ENCODE measurements around the gene DARS1. TPM values are rescaled to one million over a fixed set of nuclear protein-coding genes. Genes with fewer than 3 reads are reported as not detected.

DARS1 gene
- total and polyA plus RNA-seq, 2 donors (not counting 1 experiment from before 2014, with no cell fraction given), result 36.7 to 88.3 TPM

GRCh38 chr2:135875491-135876065 lies 109.8 kb downstream of the DARS1 start:
- ChIA-PET POLR2A (interaction anchor here (0.5 to 0.6 kb wide), 2 partner anchors 365 to 370 kb away, joined by 4 to 9 read pairs; no protein-coding TSS in a partner anchor), CTCF (interaction anchor here (1.4 kb wide), 1 partner anchor 39 kb away, joined by 3 read pairs; no protein-coding TSS in a partner anchor)
- Histone ChIP-seq H3K9me3 (ENCODE audit: control extremely low read depth in 1 of 3, control insufficient read depth in 2 of 3, insufficient read depth in 1 of 3, low read length in 2 of 3) (no peaks in the 10 kb centered on the region), H3K4me1 (ENCODE audit: control insufficient read depth in 2 of 2, insufficient read depth in 2 of 2, low read length in 2 of 2) (peaks cover 8 to 23% of the 10 kb centered on the region in 2 donors), H4K20me1 (ENCODE audit: control insufficient read depth, insufficient read depth, low read length, poor library complexity, severe bottlenecking) (no peaks in the 10 kb centered on the region), H3K9ac (ENCODE audit: low read length) (peak overlapping the region; percentile 84), H2AFZ (ENCODE audit: insufficient read depth, low read depth, low read length, poor library complexity, severe bottlenecking) (peak overlapping the region; percentile 90), H3K36me3 (replicated peaks in 1 of 2; ENCODE audit: control extremely low read depth in 1 of 2, control insufficient read depth in 1 of 2, extremely low read depth in 1 of 2, insufficient read depth in 2 of 2, low read length in 1 of 2) (peaks cover 0 to 3% of the 10 kb centered on the region in 2 experiments), H3K27ac (ENCODE audit: low read length in 2 of 2) (peak overlapping the region; percentile 69 to 79), H3K4me3 (ENCODE audit: control extremely low read depth in 1 of 5, extremely low read depth in 1 of 5, insufficient read depth in 1 of 5, low read depth in 2 of 5, low read length in 4 of 5) (peak overlapping the region; percentile 21 to 80 (median 68)), H3K27me3 (replicated peaks in 1 of 4; ENCODE audit: control extremely low read depth in 1 of 4, control insufficient read depth in 3 of 4, insufficient read depth in 4 of 4, low read length in 3 of 4) (no peaks in the 10 kb centered on the region), H3K79me2 (ENCODE audit: control insufficient read depth, insufficient read depth, low read length) (no peaks in the 10 kb centered on the region), H3K4me2 (replicated peaks; ENCODE audit: low read depth, low read length, poor library complexity, severe bottlenecking) (peak overlapping the region; percentile 94)
- DNase-seq (peak; percentile 83), ATAC-seq (ENCODE audit: low read depth) (peak; percentile 72)
- Mint-ChIP-seq H3K27me3 (no peaks in the 10 kb centered on the region), H3K4me1 (peaks cover 24% of the 10 kb centered on the region), H3K27ac (peak overlapping the region; percentile 94), H3K9me3 (ENCODE audit: insufficient read depth) (no peaks in the 10 kb centered on the region), H3K4me3 (peak overlapping the region; percentile 95)
- intact Hi-C loops (cut with micrococcal nuclease), result loop anchor here (1.0 to 2.0 kb wide), 5 partner anchors 41 to 823 kb away; partner anchors contain the start of genes R3HDM1, RAB3GAP1, UBXN4 and ZRANB3
- TF ChIP-seq CTCF (IDR thresholded peaks at IDR 0.05) (no peak), EZH2 (IDR thresholded peaks at IDR 0.05; ENCODE audit: borderline replicate concordance, insufficient read depth, low read depth, low read length, poor library complexity, severe bottlenecking) (no peak)
- WGBS (ENCODE audit: insufficient coverage), result 1% methylated on average over 26 of the region's 26 CpGs

GRCh38 chr2:135874777-135875365 lies 110.6 kb downstream of the DARS1 start:
- CTCF ChIA-PET, result interaction anchor here (1.4 kb wide), 1 partner anchor 40 kb away, joined by 3 read pairs; no protein-coding TSS in a partner anchor
- DNase-seq, result peak; percentile 13
- H3K27ac ChIP-seq (ENCODE audit: low read length in 2 of 2), result no peak overlapping the region

More at GRCh38 chr2:135874777-135875365, 110.6 kb downstream of the DARS1 start:
- intact Hi-C loops (cut with micrococcal nuclease), result loop anchor here (1.0 kb wide), 1 partner anchor 344 kb away; the partner anchor contains the start of genes R3HDM1 and ZRANB3
- no peaks in the 10 kb centered on the region for H3K9me3 Mint-ChIP-seq (ENCODE audit: insufficient read depth)
- no peak for ATAC-seq (ENCODE audit: low read depth)
- H3K36me3 ChIP-seq (replicated peaks in 1 of 2; ENCODE audit: control extremely low read depth in 1 of 2, control insufficient read depth in 1 of 2, extremely low read depth in 1 of 2, insufficient read depth in 2 of 2, low read length in 1 of 2), result peaks cover 0 to 3% of the 10 kb centered on the region in 2 experiments
- H3K9me3 ChIP-seq (ENCODE audit: control extremely low read depth in 1 of 3, control insufficient read depth in 2 of 3, insufficient read depth in 1 of 3, low read length in 2 of 3), result no peaks in the 10 kb centered on the region
- peak overlapping the region in 1 of 5 experiments; percentile 77 for H3K4me3 ChIP-seq (ENCODE audit: control extremely low read depth in 1 of 5, extremely low read depth in 1 of 5, insufficient read depth in 1 of 5, low read depth in 2 of 5, low read length in 4 of 5)
- TF ChIP-seq CTCF (IDR thresholded peaks at IDR 0.05) (no peak), EZH2 (IDR thresholded peaks at IDR 0.05; ENCODE audit: borderline replicate concordance, insufficient read depth, low read depth, low read length, poor library complexity, severe bottlenecking) (no peak)
- no peaks in the 10 kb centered on the region for H3K27me3 Mint-ChIP-seq
- POLR2A ChIA-PET, result interaction anchor here (0.5 kb wide), 1 partner anchor 371 kb away, joined by 9 read pairs; no protein-coding TSS in a partner anchor
- peaks cover 24% of the 10 kb centered on the region for H3K4me1 Mint-ChIP-seq
- peak overlapping the region; percentile 94 for H3K4me2 ChIP-seq (replicated peaks; ENCODE audit: low read depth, low read length, poor library complexity, severe bottlenecking)
- no peak overlapping the region for H3K9ac ChIP-seq (ENCODE audit: low read length)
- no peaks in the 10 kb centered on the region for H3K27me3 ChIP-seq (replicated peaks in 1 of 4; ENCODE audit: control extremely low read depth in 1 of 4, control insufficient read depth in 3 of 4, insufficient read depth in 4 of 4, low read length in 3 of 4)
- 82% methylated on average over 7 of the region's 19 CpGs for WGBS (ENCODE audit: insufficient coverage)
- H3K4me1 ChIP-seq (ENCODE audit: control insufficient read depth in 2 of 2, insufficient read depth in 2 of 2, low read length in 2 of 2), result peaks cover 8 to 23% of the 10 kb centered on the region in 2 donors
- H3K79me2 ChIP-seq (ENCODE audit: control insufficient read depth, insufficient read depth, low read length), result no peaks in the 10 kb centered on the region
- peak overlapping the region; percentile 2 for H3K27ac Mint-ChIP-seq
- H4K20me1 ChIP-seq (ENCODE audit: control insufficient read depth, insufficient read depth, low read length, poor library complexity, severe bottlenecking), result no peaks in the 10 kb centered on the region
- H3K4me3 Mint-ChIP-seq, result peak overlapping the region; percentile 95
- peak overlapping the region; percentile 90 for H2AFZ ChIP-seq (ENCODE audit: insufficient read depth, low read depth, low read length, poor library complexity, severe bottlenecking)

Data from B cell (primary cell).